ENCODE measurements around the gene INO80B. TPM values are rescaled to one million over a fixed set of nuclear protein-coding genes. Genes with fewer than 3 reads are reported as not detected.
A peak's percentile ranks its signal among the peaks of the same experiment; 100 is the strongest.

Gene INO80B
- total and polyA plus RNA-seq, 9 of the 15 experiments (the other 6 are each of a cell fraction or from before 2014, with no cell fraction given): 0.41 to 22.6 (median 9.0) TPM

DNA sequence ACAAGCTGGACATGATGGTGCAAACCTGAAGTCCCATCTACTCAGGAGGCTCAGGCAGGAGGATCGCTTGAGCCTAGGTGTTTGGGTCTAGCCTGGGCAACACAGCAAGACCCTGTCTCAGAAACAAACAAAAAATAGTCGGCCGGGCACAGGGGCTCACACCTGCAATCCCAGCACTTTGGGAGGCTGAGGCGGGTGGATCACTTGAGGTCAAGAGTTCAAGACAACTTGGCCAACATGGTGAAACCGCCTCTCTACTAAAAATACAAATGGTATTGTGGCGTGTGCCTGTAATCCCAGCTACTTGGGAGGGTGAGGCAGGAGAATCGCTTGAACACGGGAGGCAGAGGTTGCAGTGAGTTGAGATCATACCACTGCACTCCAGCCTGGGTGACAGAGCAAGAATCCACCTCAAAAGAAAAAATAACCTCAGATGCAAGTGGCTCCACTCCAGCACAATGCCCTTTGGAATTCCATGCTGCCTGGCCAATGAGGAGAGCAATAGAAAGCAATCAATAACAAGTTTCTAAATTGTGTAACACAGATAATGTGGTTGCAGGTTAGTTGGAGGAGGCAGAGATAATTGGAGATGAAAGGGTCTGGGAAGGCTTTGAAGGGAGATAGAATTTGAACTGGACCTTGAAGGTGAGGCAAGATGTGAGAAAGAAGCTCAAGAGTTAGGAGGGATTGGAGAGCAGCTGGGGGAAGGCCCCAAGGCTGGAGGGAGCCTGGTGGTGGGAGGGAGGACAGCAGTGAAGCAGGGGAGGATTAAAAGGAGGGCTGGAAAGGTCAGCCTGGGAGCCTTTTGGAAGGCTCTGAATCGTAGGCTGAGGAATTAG, 34.0 kb downstream of the INO80B start:
- Histone ChIP-seq H3K27ac (ENCODE audit: extremely low read depth, low read depth, low read length) (no peak overlapping the region; the same call in 2 of the 3 replicates), H3K27me3 (ENCODE audit: control insufficient read depth in 2 of 2, insufficient read depth in 2 of 2, low read length in 2 of 2) (no peaks in the 10 kb centered on the region), H4K20me1 (replicated peaks; ENCODE audit: control insufficient read depth, insufficient read depth, low read length) (no peaks in the 10 kb centered on the region), H3K9ac (ENCODE audit: insufficient read depth in 1 of 2, low read depth in 2 of 2, low read length in 2 of 2) (peak overlapping the region in 1 of 2 experiments; percentile 52; a peak in 1 of 4 replicates), H2AFZ (ENCODE audit: low read depth, low read length) (no peak overlapping the region), H3K4me2 (ENCODE audit: insufficient read depth, low read length) (no peak overlapping the region), H3K4me3 (no peak overlapping the region), H3K36me3 (ENCODE audit: control insufficient read depth, insufficient read depth, low read length) (peaks cover 57% of the 10 kb centered on the region; the same call in 2 of the 3 replicates), H3K4me1 (replicated peaks in 1 of 2; ENCODE audit: control insufficient read depth in 2 of 2, insufficient read depth in 2 of 2, low read length in 2 of 2) (peaks cover 4 to 8% of the 10 kb centered on the region in 2 experiments; a peak in 4 of 5 replicates), H3K9me3 (replicated peaks; ENCODE audit: control insufficient read depth, insufficient read depth, low read depth, low read length) (no peaks in the 10 kb centered on the region), H3K79me2 (ENCODE audit: control insufficient read depth, insufficient read depth, low read length) (0 out of 3 replicates have a peak, but pooled peaks cover 3% of the 10 kb centered on the region), H3K9me1 (ENCODE audit: control insufficient read depth, insufficient read depth, low read length) (no peaks in the 10 kb centered on the region)
- ChIA-PET CTCF (ENCODE audit: low intra/inter-chr PET ratio) (no interaction called here), POLR2A (interaction anchor here (1.2 to 2.4 kb wide), 3 partner anchors 8 to 15 kb away, joined by 5 to 13 read pairs (median 6); no protein-coding TSS in a partner anchor)
- FAIRE-seq (no peak), ATAC-seq (peak; percentile 71), DNase-seq (ENCODE audit: extremely low read depth in 1 of 4, low spot score in 3 of 4) (no peak)
- intact Hi-C loops (cut with micrococcal nuclease): no loop called here
- in situ Hi-C loops (cut with MboI): loop anchor here (5.0 kb wide), 1 partner anchor 83 kb away; no protein-coding TSS in a partner anchor
- TF ChIP-seq ZNF184 (CRISPR knock-in tag; IDR thresholded peaks at IDR 0.05) (no peak), WHSC1 (IDR thresholded peaks at IDR 0.05; ENCODE audit: low read length) (no peak), ZNF57 (CRISPR knock-in tag; IDR thresholded peaks at IDR 0.05) (no peak), SIX5 (IDR thresholded peaks at IDR 0.05; ENCODE audit: borderline replicate concordance in 1 of 2, insufficient read depth in 1 of 2, low read depth in 1 of 2, low read length in 2 of 2) (no peak), SRF (CRISPR knock-in tag; IDR thresholded peaks at IDR 0.05) (no peak), MCM5 (IDR thresholded peaks at IDR 0.05; ENCODE audit: low read depth) (no peak), TCFL5 (CRISPR knock-in tag; conservative IDR thresholded peaks at IDR 0.05) (no peak), ARHGAP35 (IDR thresholded peaks at IDR 0.05; ENCODE audit: partially characterized antibody) (no peak), PHB2 (IDR thresholded peaks at IDR 0.05; ENCODE audit: low read depth) (no peak), ZNF232 (CRISPR knock-in tag; IDR thresholded peaks at IDR 0.05) (no peak), KAT7 (CRISPR knock-in tag; IDR thresholded peaks at IDR 0.05; ENCODE audit: borderline replicate concordance) (no peak)
- TF ChIP-seq, protein P1, sequence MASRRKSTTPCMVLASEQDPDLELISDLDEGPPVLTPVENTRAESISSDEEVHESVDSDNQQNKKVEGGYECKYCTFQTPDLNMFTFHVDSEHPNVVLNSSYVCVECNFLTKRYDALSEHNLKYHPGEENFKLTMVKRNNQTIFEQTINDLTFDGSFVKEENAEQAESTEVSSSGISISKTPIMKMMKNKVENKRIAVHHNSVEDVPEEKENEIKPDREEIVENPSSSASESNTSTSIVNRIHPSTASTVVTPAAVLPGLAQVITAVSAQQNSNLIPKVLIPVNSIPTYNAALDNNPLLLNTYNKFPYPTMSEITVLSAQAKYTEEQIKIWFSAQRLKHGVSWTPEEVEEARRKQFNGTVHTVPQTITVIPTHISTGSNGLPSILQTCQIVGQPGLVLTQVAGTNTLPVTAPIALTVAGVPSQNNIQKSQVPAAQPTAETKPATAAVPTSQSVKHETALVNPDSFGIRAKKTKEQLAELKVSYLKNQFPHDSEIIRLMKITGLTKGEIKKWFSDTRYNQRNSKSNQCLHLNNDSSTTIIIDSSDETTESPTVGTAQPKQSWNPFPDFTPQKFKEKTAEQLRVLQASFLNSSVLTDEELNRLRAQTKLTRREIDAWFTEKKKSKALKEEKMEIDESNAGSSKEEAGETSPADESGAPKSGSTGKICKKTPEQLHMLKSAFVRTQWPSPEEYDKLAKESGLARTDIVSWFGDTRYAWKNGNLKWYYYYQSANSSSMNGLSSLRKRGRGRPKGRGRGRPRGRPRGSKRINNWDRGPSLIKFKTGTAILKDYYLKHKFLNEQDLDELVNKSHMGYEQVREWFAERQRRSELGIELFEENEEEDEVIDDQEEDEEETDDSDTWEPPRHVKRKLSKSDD (conservative IDR thresholded peaks at IDR 0.05; ENCODE audit: low read length): no peak
- no TSS peak for BruUV-seq (replicated peaks)
- 73% methylated on average over 9 of the region's 9 CpGs for WGBS (ENCODE audit: insufficient coverage, low coverage, missing lambda C conversion rate)

Data from K562 (cell line).